Measurements from ENCODE around the gene CELF2.

CELF2 gene

GRCh38 chr10:11104772-11105675, 87.4 kb downstream of the CELF2 start:
- no peak overlapping the region for H3K4me3 ChIP-seq (ENCODE audit: low read depth, low read length)
- in situ Hi-C loops (cut with HindIII; ENCODE audit: low sequenced_read_pairs), result no loop called here
- no peak for TF ChIP-seq CTCF (IDR thresholded peaks at IDR 0.05; ENCODE audit: low read depth, low read length, missing control alignments)
- no peak for DNase-seq (ENCODE audit: low read depth)

- DNase-seq (ENCODE audit: low read depth), result no peak
- no peak for TF ChIP-seq CTCF (IDR thresholded peaks at IDR 0.05; ENCODE audit: low read depth, low read length, missing control alignments)
- no peak overlapping the region for H3K4me3 ChIP-seq (ENCODE audit: low read depth, low read length)
- in situ Hi-C loops (cut with HindIII; ENCODE audit: low sequenced_read_pairs), result no loop called here
Observed at GRCh38 chr10:11105676-11106004, 88.0 kb downstream of the CELF2 start.

- DNase-seq (ENCODE audit: low read depth), result no peak
- no peak overlapping the region for H3K4me3 ChIP-seq (ENCODE audit: low read depth, low read length)
- no peak for TF ChIP-seq CTCF (IDR thresholded peaks at IDR 0.05; ENCODE audit: low read depth, low read length, missing control alignments)
- in situ Hi-C loops (cut with HindIII; ENCODE audit: low sequenced_read_pairs), result no loop called here
Observed at GRCh38 chr10:11106621-11107374, 89.1 kb downstream of the CELF2 start.

- in situ Hi-C loops (cut with HindIII; ENCODE audit: low sequenced_read_pairs), result no loop called here
- TF ChIP-seq CTCF (IDR thresholded peaks at IDR 0.05; ENCODE audit: low read depth, low read length, missing control alignments), result no peak
- H3K4me3 ChIP-seq (ENCODE audit: low read depth, low read length), result no peak overlapping the region
- no peak for DNase-seq (ENCODE audit: low read depth)
Observed at GRCh38 chr10:11107948-11108347, 90.3 kb downstream of the CELF2 start.

- TF ChIP-seq CTCF (IDR thresholded peaks at IDR 0.05; ENCODE audit: low read depth, low read length, missing control alignments), result no peak
- in situ Hi-C loops (cut with HindIII; ENCODE audit: low sequenced_read_pairs), result no loop called here
- DNase-seq (ENCODE audit: low read depth), result no peak
- no peak overlapping the region for H3K4me3 ChIP-seq (ENCODE audit: low read depth, low read length)
Observed at GRCh38 chr10:11108356-11108755, 90.7 kb downstream of the CELF2 start.

GRCh38 chr10:11109590-11109989, 91.9 kb downstream of the CELF2 start:
- H3K4me3 ChIP-seq (ENCODE audit: low read depth, low read length), result no peak overlapping the region
- no peak for DNase-seq (ENCODE audit: low read depth)
- in situ Hi-C loops (cut with HindIII; ENCODE audit: low sequenced_read_pairs), result no loop called here
- TF ChIP-seq CTCF (IDR thresholded peaks at IDR 0.05; ENCODE audit: low read depth, low read length, missing control alignments), result no peak
